Activated CD8-positive, alpha-beta T cell treated with anti-CD3 and anti-CD28 coated beads, Interleukin-2, amount 10 ng/mL, durations not matched to agents 7 days and 5 days (primary cell): ENCODE results near the gene PTPRM. TPM values are rescaled to one million over a fixed set of nuclear protein-coding genes. Genes with fewer than 3 reads are reported as not detected.

Source experiments
- ATAC-seq: fragments of 150-1000 bp; cut with Tn5 transposase; one replicate; pipeline ENCODE4 v1.10.0; 2021; ENCODE audit warnings: moderate library complexity
- CTCF ChIA-PET: fragments of 350-600 bp; sonication (Branson Sonifier 250); formaldehyde crosslinking; loops from one replicate; lab custom pipeline; 2021; ENCODE audit warnings: antibody characterized with exemption; lab: Charles Lee
- POLR2A ChIA-PET: fragments of 350-600 bp; sonication (Branson Sonifier 250); formaldehyde crosslinking; loops from one replicate; lab custom pipeline; 2021; ENCODE audit warnings: antibody characterized with exemption; lab: Charles Lee
- DNase-seq: peaks from one replicate; pipeline ENCODE4 v3.0.0-alpha.2; 2020
- H3K27ac Mint-ChIP-seq: one replicate; pipeline ENCODE4 v1.8.0; 2021; ENCODE audit warnings: mild to moderate bottlenecking, mixed read lengths
- H3K27me3 Mint-ChIP-seq: one replicate; pipeline ENCODE4 v1.8.0; 2021; ENCODE audit warnings: low read depth, mixed read lengths
- H3K36me3 Mint-ChIP-seq: one replicate; pipeline ENCODE4 v1.8.0; 2021; ENCODE audit warnings: low read depth, mixed read lengths
- H3K4me1 Mint-ChIP-seq: one replicate; pipeline ENCODE4 v1.8.0; 2021; ENCODE audit warnings: low read depth, mixed read lengths
- H3K4me3 Mint-ChIP-seq: one replicate; pipeline ENCODE4 v1.8.0; 2021; ENCODE audit warnings: mild to moderate bottlenecking, mixed read lengths
- H3K9me3 Mint-ChIP-seq: one replicate; pipeline ENCODE4 v1.8.0; 2022; ENCODE audit warnings: mixed read lengths; ENCODE audit not compliant: insufficient read depth
- total RNA-seq, 2 experiments: library from RNA; stranded (reverse); gene quantifications; one replicate each; pipeline ENCODE4 v1.2.3, GENCODE V29; 2021

The PTPRM gene
- total RNA-seq, 2 experiments from 2014 or later, result 0.76 to 1.0 TPM

GRCh38 chr18:8450013-8450412 lies 882.9 kb downstream of the PTPRM start:
- no peak for DNase-seq
- H3K36me3 Mint-ChIP-seq, result no peaks in the 10 kb centered on the region
- CTCF ChIA-PET, result no interaction called here

GRCh38 chr18:8450898-8451665 lies 884.0 kb downstream of the PTPRM start:
- no peak for DNase-seq
- no peaks in the 10 kb centered on the region for H3K4me1 Mint-ChIP-seq
- no peak for ATAC-seq
- ChIA-PET POLR2A (no interaction called here), CTCF (no interaction called here)
- H3K36me3 Mint-ChIP-seq, result no peaks in the 10 kb centered on the region
- no peaks in the 10 kb centered on the region for H3K9me3 Mint-ChIP-seq
- no peak overlapping the region for H3K27ac Mint-ChIP-seq
- H3K4me3 Mint-ChIP-seq, result no peak overlapping the region
- no peaks in the 10 kb centered on the region for H3K27me3 Mint-ChIP-seq

More at GRCh38 chr18:8450013-8450412, 882.9 kb downstream of the PTPRM start:
- no peaks in the 10 kb centered on the region for H3K27me3 Mint-ChIP-seq
- POLR2A ChIA-PET, result no interaction called here
- no peak for ATAC-seq
- H3K4me1 Mint-ChIP-seq, result no peaks in the 10 kb centered on the region
- no peak overlapping the region for H3K4me3 Mint-ChIP-seq
- H3K9me3 Mint-ChIP-seq, result no peaks in the 10 kb centered on the region
- H3K27ac Mint-ChIP-seq, result no peak overlapping the region

- H3K27ac Mint-ChIP-seq, result no peak overlapping the region
- no peak for DNase-seq
- H3K4me1 Mint-ChIP-seq, result no peaks in the 10 kb centered on the region
- H3K4me3 Mint-ChIP-seq, result no peak overlapping the region
- no peak for ATAC-seq
- CTCF ChIA-PET, result no interaction called here
- H3K27me3 Mint-ChIP-seq, result no peaks in the 10 kb centered on the region
- no peaks in the 10 kb centered on the region for H3K36me3 Mint-ChIP-seq
- POLR2A ChIA-PET, result no interaction called here
- no peaks in the 10 kb centered on the region for H3K9me3 Mint-ChIP-seq
Measured at GRCh38 chr18:8453528-8453927, 886.4 kb downstream of the PTPRM start.

GRCh38 chr18:8454136-8454535 lies 887.0 kb downstream of the PTPRM start:
- no peak for ATAC-seq
- CTCF ChIA-PET, result no interaction called here

GRCh38 chr18:8455661-8456614 lies 888.8 kb downstream of the PTPRM start:
- Mint-ChIP-seq H3K27ac (no peak overlapping the region), H3K9me3 (no peaks in the 10 kb centered on the region), H3K4me3 (no peak overlapping the region), H3K36me3 (no peaks in the 10 kb centered on the region), H3K27me3 (no peaks in the 10 kb centered on the region), H3K4me1 (no peaks in the 10 kb centered on the region)
- ChIA-PET CTCF (no interaction called here), POLR2A (no interaction called here)
- no peak for DNase-seq
- no peak for ATAC-seq

More at GRCh38 chr18:8454136-8454535, 887.0 kb downstream of the PTPRM start:
- POLR2A ChIA-PET, result no interaction called here
- Mint-ChIP-seq H3K27ac (no peak overlapping the region), H3K4me3 (no peak overlapping the region), H3K9me3 (no peaks in the 10 kb centered on the region), H3K36me3 (no peaks in the 10 kb centered on the region), H3K4me1 (no peaks in the 10 kb centered on the region), H3K27me3 (no peaks in the 10 kb centered on the region)
- no peak for DNase-seq
